ENCODE data around the gene SUGCT.

DNA sequence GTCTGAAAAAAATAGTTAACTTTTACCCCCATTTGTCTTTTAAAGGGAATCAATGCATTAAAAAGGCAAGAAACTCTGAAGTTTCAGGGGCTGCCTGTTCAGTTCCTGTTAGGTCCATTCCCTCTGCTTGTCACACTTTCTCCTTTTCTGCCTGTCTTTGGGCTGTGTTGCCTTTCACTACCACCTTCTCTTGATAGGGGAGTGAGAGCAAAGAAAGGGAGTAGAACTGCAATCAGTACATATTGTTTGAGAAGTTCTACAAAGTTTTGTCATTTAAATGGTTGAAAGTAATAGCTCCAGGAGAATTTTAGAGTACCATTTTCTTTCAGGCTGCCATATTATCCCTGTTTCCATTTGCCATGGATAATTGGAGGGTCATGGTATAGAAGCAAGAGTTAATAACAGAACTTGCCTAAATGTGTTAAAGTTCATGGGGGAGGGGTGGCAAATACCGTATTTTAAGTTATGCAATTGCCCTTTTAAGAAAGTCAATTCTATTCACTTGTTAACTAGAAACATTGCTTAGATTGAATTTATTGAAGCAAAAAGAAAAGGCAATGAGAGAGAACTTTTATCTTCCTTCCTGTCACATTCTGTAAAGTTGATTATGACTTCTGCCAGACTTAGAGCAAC, 39.0 kb upstream of the SUGCT start:
- TF ChIP-seq, protein P1, sequence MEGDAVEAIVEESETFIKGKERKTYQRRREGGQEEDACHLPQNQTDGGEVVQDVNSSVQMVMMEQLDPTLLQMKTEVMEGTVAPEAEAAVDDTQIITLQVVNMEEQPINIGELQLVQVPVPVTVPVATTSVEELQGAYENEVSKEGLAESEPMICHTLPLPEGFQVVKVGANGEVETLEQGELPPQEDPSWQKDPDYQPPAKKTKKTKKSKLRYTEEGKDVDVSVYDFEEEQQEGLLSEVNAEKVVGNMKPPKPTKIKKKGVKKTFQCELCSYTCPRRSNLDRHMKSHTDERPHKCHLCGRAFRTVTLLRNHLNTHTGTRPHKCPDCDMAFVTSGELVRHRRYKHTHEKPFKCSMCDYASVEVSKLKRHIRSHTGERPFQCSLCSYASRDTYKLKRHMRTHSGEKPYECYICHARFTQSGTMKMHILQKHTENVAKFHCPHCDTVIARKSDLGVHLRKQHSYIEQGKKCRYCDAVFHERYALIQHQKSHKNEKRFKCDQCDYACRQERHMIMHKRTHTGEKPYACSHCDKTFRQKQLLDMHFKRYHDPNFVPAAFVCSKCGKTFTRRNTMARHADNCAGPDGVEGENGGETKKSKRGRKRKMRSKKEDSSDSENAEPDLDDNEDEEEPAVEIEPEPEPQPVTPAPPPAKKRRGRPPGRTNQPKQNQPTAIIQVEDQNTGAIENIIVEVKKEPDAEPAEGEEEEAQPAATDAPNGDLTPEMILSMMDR (conservative IDR thresholded peaks at IDR 0.05; ENCODE audit: low read length) = no peak
- TF ChIP-seq EZH2phosphoT487 (IDR thresholded peaks at IDR 0.05; ENCODE audit: borderline replicate concordance) = no peak
